Limb (tissue), 2 donors: ENCODE measurements around the gene RNASE1.

Experiments
- DNase-seq, 2 donors: peaks; one replicate each; pipeline ENCODE4 v3.0.0-alpha.2; 2016; ENCODE audit errors: extremely low spot score in 2 of 2

Gene RNASE1

GRCh38 chr14:20808162-20808483 lies 5.5 kb upstream of the RNASE1 start:
- no peak for DNase-seq

- no peak for DNase-seq
Observed at GRCh38 chr14:20807304-20808161, 4.9 kb upstream of the RNASE1 start.

- no peak for DNase-seq
Observed at GRCh38 chr14:20805485-20805884, 2.8 kb upstream of the RNASE1 start.

- DNase-seq: no peak
Observed at GRCh38 chr14:20803223-20803622, 579 bp upstream of the RNASE1 start.

DNA sequence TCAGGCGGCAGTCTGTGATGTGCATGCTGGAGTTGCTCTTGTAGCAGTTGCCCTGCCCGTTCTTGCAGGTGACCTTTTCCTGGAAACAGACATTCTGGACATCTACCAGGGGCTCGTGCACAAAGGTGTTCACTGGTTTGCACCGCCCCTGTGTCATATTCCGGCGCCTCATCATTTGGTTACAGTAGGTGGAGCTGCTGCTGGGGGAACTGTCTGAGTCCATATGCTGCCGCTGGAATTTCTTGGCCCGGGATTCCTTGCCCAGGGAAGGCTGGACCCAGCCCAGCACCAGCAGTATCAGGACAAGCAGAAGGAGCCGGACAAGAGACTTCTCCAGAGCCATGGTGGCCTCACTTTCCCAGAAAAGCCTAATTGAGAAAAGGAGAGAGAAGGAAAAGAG lies 918 bp downstream of the RNASE1 start:
- no peak for DNase-seq

GRCh38 chr14:20799892-20800544 lies 2.6 kb downstream of the RNASE1 start:
- no peak for DNase-seq

GRCh38 chr14:20799456-20799891 lies 3.2 kb downstream of the RNASE1 start:
- no peak for DNase-seq

- no peak for DNase-seq
Observed at GRCh38 chr14:20798932-20799331, 3.7 kb downstream of the RNASE1 start.

- no peak for DNase-seq
Observed at GRCh38 chr14:20798318-20798717, 4.3 kb downstream of the RNASE1 start.

DNA sequence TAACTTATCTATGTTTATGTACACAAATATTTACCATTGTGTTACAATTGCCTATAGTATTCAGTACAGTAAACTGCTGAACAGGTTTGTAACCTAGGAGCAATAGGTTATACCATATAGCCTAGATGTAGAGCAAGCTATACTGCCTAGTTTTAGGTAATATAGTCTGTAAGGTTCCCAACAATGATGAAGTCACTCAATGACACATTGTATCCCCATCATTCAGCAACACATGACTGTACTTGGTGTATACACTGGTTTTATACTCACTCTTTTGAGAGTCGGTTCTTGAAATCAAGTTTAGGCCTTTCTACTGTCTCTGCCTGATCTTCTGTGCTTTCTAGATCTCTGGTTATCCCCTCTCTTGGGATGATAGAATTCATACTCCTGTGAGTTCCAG lies 5.5 kb downstream of the RNASE1 start:
- no peak for DNase-seq

DNA sequence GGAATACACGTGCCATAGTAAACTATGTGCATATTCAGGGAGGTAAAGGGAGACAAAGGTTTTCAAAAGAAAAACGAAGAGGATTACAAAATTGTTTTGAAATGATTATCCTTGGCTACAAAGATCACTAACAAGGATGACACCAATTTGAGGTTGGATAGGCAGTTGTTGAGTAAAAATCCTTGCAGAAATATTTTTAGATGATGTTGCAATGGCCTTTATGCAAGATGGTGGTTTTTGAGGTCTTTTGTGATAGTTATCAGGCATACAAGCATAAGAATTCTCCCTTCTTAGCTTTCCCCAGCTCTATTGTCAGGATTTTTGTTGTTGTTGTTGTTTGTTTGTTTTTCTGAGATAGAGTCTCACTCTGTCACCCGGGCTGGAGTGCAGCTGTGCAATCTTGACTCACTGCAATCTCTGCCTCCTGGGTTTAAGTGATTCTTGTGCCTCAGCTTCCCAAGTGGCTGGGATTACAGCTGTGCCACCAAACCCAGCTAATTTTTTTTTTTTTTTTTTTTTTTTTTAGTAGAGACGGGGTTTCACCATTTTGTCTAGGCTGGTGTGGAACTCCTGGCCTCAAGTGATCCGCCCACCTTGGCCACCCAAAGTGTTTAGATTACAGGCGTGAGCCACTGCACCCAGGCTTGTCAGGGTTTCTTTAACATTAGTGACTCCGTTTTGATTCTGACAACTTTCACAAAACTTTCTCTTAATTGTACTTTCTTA lies 7.8 kb downstream of the RNASE1 start:
- DNase-seq: no peak

DNA sequence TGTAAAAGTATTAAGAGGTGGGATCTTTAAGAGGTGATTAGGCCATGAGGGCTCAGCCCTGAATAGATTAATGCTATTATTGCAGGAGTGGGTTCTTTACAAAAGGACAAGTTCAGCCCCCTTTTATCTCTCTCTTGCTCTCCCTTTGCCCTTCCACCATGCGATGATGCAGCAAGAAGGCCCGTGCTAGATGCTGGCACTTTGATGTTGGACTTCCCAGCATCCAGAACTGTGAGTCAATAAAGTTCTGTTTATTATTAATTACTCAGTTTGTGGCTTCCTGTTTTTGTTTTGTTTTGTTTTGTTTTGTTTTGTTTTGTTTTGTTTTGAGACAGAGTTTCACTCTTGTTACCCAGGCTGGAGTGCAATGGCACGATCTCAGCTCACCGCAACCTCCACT lies 10.1 kb downstream of the RNASE1 start:
- no peak for DNase-seq

- DNase-seq: no peak
Observed at GRCh38 chr14:20791597-20791996, 11.0 kb downstream of the RNASE1 start.

GRCh38 chr14:20791187-20791586 lies 11.5 kb downstream of the RNASE1 start:
- DNase-seq: no peak

DNA sequence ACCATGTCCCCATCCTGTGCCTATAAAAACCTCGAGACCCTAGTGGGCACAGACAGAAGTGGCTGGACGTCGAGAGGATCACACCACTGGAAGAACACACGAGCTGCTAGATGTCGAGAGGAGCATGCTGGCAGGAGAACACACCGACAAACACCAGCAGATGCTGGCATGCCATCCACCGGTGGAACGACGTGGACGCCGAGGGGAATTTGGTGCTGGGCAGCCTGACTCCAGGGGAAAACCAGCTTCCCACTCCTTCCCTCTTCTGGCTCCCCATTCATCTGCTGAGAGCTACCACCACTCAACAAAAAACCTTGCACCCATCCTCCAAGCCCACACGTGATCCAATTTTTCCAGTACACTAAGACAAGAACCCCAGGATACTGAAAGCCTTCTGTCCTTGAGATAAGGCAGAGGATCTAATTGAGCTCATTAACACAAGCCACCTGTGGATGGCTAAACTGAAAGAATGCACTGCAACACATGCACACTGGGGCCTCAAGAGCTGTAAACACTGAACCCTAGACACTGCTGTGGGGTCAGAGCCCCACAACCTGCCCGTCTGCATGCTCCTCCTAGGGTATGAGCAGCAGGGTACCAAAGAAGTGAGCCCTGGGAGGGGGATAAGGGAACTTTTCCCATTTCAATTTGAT lies 12.1 kb downstream of the RNASE1 start:
- DNase-seq: no peak

DNA sequence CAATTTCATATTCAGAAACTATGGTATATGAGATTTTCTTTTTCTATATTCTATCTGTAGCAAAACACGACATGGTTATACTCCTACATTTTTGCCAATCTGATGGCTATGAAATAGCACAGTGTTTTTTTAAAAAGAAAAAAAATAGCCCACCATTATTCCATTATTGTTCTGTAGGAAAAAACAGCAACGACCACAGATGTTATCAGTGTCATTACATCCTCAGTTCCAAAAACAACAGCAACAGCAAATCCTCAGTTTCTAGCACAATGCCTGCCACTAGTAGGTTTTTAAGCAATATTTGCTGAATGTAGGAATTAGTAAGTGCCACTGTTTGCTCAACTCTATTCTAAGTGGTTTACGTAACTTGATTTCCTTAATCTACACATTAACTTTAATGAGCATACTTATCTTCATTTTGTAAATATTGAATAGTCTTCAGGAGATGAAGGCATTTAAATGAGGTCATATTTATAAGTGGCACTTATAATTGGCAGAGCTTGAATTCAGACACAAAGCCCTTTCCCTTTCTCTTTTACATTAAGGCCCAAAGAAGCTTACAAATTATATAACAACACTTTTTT lies 13.3 kb downstream of the RNASE1 start:
- DNase-seq: no peak

DNA sequence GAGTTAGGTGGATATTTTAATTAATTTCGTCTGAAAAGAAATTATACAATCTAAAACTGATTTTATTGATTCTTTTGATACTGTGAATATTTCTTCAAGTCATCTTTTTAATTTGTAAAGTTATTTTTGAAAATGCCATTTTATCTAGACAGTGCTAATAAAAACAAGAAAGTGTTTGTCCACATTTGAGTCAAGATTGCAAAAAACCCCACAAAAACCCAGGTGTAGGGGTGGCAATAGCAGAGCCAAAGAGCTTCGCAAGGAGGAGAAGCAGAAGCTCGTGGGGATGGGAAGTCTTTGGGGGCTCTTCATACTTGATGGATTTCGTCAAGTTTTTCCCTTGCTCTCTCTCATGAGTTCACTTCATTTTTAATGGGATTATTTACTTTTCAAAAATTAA lies 15.6 kb downstream of the RNASE1 start:
- DNase-seq: no peak

GRCh38 chr14:20782280-20782890 lies 20.3 kb downstream of the RNASE1 start:
- DNase-seq: no peak

- DNase-seq: no peak
Observed at GRCh38 chr14:20781803-20782202, 20.8 kb downstream of the RNASE1 start.

- no peak for DNase-seq
Observed at GRCh38 chr14:20775901-20776300, 26.7 kb downstream of the RNASE1 start.

GRCh38 chr14:20775043-20775442 lies 27.6 kb downstream of the RNASE1 start:
- no peak for DNase-seq
